Skin epidermis (tissue), 12 donors: ENCODE data around the gene CRKL.
"Not testable (repeated sequence)": the region's sequence is repeated elsewhere in the genome, so short reads cannot be mapped to it uniquely, and the experiment has no call there.

Experiments used
- H3K27ac ChIP-seq, 21 experiments: fragments of 200-600 bp; sonication (generic) in 11 of 21; one replicate each; pipeline ENCODE4 v1.5.0; 2020; ENCODE audit warnings: mild to moderate bottlenecking in 3 of 21, inconsistent platforms in 2 of 21, moderate library complexity in 2 of 21
- H3K4me3 ChIP-seq, 7 experiments: fragments of 200-600 bp; sonication (generic) in 2 of 7; one replicate each; pipeline ENCODE4 v1.5.0; 2020; ENCODE audit warnings: inconsistent platforms in 2 of 7, mild to moderate bottlenecking in 2 of 7, moderate library complexity in 1 of 7

CRKL gene

DNA sequence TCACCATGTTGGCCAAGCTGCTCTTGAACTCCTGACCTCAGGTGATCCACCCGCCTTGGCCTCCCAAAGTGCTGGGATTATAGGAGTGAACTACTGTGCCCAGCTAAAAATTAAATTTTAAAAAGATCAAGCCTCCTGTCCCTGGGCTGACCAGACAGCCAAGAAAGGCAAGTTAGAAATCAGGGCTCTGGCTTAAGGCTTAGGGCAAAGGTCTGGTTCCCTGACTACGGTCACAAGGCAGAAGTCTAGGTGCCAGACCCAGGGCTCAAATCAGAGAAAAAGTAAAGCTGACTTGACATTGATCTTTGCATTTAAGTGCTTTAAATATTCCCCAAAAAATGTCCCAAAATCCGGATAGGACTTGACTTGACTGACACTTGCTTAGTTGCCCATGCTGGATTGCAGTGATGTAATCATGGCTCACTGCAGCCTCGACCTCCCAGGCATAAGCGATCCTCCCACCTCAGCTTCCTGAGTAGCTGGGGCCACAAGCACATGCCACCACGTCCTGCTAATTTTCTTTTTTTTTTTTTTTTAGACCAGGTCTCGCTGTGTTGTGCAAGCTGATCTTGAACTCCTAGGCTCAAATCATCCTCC, 17.3 kb upstream of the CRKL start:
- Histone ChIP-seq H3K27ac (no peak overlapping the region), H3K4me3 (no peak overlapping the region)

DNA sequence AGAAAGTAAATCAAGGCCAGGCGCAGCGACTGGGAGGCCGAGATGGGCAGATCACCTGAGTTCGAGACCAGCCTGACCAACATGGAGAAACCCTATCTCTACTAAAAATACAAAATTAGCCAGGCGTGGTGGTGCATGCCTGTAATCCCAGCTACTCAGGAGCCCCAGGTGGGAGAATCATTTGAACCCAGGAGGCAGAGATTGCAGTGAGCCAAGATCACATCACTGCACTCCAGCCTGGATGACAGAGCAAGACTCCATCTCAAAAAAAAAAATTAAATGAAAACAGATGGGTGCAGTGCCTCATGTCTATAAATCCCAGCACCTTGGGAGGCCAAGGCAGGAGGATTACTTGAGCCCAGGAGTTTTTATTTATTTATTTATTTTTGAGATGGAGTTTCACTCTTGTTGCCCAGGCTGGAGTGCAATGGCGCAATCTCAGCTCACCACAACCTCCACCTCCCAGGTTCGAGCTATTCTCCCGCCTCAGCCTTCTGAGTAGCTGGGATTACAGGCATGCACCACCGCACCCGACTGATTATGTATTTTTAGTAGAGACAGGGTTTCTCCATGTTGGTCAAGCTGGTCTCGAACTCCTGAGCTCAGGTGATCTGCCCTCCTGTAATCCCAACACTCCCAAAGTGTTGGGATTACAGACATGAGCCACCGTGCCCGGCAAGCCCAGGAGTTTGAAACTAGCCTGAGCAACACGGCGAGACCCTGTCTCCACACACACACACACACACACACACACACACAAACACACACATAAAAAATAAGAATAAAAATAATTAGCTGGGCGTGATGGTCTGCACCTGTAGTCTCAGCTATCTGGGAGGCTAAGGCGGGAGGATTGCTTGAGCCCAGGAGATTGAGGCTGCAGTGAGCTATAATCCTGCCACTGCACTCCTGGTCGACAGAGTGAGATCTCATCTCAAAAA, 15.8 kb upstream of the CRKL start:
- not testable (repeated sequence) for H3K27ac ChIP-seq, H3K4me3 ChIP-seq

DNA sequence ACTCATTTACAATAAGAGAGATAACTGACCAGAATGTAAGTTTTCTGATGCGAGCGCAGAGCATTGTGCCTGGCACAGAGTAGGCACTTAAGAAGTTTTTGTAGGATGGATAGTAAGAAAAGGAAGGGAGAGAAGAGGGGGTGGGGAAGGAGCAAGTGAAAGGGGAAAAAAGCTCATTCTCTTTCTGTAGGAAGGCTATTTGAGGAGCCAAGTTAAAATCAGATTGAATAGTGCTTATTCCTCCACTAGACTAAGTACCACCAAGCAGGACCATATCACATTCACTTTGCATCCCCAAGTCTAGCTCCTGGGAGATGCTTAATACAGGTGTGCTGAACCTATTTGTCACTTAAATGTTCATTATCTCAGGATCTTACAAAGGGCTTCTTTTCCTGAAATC, 14.1 kb upstream of the CRKL start:
- Histone ChIP-seq H3K4me3 (no peak overlapping the region), H3K27ac (no peak overlapping the region)

DNA sequence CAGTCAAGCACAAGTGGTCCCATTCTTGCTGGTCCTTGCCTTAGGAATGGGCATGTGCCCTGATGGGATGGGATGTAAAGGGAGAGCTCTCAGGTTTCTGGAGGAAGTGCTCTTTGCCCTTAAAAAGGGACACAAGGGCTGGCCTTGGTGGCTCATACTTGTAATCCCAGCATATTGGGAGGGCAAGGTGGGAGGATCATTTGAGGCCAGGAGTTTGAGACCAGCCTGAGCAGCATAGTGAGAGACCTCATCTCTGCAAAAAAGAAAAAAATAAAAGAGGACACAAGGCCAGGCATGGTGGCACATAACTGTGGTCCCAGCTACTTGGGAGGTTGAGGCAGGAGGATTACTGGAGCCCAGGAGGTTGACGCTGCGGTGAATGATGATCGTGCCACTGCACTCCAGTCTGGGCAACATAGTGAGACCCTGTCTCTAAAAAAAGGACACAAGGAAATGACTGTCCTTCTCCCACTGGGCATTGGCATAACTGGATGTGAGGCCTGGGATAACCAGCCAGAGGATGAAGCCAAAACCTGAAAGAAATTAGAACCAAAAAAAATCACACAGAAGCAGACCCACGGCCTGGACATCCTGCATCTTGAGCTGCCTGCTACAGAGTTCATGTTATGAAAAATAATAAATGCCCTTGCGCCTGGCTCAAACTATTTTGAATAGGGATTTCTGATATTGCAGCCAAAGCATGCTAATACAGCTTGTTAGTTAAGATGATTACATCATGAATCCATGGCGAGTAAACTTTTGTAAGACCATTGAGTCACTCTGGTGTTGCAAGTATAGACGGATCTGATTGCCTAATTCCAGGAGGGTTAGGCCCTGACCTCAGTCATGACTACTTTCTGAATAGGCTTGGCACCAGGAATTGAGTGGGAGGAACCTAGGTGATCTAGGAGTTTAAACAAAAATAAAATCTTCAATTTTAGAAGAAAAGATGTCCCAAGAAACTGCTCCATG, 12.9 kb upstream of the CRKL start:
- Histone ChIP-seq H3K4me3 (no peak overlapping the region), H3K27ac (peak overlapping the region in 11 of 21 experiments; percentile 19 to 69 (median 39))

DNA sequence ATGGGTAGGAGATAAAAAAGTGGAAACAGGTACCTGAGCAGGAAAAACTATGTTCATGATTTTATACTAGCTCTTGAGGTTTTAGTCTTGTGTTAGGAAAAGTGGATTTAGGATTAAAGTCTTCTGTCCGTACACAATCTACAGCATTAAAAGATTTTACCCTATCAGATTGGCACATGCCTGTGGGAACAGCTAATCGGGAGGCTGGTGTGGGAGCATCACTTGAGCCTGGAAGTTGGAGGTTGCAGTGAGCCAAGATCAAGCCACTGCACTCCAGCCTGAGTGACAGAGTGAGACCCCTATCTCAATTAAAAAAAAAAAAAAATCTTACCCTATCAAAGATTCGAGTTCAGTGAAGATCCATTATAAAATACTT, 12.2 kb upstream of the CRKL start:
- H3K27ac ChIP-seq, result peak overlapping the region in 9 of 21 experiments; percentile 31 to 69 (median 50)
- no peak overlapping the region for H3K4me3 ChIP-seq

DNA sequence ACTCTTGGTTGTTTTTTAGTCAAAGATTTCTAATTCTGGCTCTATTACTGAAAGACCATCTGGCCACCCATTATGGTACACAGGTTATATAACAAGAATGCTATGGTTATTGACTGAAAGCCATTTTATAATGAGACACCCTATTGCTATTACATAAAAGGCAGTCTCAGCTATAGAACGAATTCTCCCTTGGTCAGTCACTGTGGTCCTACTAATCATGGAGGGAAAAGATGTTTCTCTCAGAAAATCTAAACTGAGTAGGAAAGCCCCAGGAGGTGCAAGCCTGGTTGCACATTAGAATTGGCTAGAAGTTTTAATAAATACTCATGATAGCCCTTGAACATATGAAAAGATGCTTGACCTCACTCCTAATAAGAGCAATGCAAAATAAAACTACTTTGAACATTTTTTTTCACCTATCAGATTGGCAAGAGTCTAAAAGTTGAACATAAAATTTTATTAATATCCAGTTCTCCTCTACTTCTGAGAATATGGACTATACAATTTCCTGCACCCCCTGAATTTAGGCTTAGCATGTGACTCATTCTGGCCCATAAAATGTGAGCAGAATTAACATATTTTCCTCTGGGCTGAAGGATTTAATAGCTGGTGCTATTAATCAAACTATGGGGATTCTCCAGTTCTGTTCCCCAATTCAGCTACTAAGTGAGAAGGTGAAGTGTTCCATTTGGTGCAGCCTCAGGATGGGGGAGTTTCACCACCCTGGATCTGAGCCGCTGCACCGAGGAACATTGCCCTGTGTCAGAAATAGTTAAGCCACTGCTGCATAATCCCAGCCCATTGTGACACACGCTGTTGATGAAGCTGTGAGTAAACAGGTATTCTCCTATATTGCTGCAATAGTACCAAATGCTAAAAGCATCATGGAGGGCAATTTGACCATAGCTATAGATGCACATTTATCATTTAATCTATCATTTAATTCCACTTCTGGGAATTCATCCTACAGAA, 11.5 kb upstream of the CRKL start:
- peak overlapping the region in 8 of 21 experiments; percentile 34 to 69 (median 52) for H3K27ac ChIP-seq
- no peak overlapping the region for H3K4me3 ChIP-seq

DNA sequence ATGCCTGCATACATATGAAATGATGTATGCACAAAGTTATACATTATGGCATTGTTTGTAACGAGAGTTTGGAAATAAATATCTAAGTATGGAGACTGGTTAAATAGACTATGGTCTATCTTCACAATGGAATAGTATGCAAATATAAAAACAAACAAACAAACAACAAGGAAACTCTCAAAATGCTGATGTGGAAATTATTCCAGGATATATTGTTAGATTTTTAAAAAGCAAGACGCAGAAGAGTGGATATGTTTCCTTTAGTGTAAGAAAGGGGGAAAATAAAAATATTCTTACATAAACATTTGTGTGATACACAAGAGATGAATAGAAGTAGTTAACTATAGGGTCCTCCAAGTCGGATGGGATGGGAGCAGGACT, 10.8 kb upstream of the CRKL start:
- Histone ChIP-seq H3K27ac (no peak overlapping the region), H3K4me3 (no peak overlapping the region)

DNA sequence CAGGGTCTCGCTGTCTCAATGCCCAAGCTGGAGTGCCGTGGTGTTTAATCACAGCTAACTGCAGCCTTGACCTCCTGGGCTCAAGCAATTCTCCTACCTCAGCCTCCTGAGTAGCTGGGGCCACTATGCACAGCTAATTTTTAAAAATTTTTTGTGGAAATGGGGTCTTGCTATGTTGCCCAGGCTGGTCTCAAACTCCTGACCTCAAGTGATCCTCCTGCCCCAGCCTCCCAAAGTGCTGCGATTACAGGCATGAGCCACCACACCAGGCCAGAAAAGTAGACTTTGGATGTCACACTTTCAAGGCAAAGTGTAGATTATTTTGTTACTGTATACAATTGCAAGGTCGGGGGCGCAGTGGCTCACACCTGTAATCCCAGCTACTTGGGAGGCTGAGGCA, 8.5 kb upstream of the CRKL start:
- not testable (repeated sequence) for H3K27ac ChIP-seq, H3K4me3 ChIP-seq

DNA sequence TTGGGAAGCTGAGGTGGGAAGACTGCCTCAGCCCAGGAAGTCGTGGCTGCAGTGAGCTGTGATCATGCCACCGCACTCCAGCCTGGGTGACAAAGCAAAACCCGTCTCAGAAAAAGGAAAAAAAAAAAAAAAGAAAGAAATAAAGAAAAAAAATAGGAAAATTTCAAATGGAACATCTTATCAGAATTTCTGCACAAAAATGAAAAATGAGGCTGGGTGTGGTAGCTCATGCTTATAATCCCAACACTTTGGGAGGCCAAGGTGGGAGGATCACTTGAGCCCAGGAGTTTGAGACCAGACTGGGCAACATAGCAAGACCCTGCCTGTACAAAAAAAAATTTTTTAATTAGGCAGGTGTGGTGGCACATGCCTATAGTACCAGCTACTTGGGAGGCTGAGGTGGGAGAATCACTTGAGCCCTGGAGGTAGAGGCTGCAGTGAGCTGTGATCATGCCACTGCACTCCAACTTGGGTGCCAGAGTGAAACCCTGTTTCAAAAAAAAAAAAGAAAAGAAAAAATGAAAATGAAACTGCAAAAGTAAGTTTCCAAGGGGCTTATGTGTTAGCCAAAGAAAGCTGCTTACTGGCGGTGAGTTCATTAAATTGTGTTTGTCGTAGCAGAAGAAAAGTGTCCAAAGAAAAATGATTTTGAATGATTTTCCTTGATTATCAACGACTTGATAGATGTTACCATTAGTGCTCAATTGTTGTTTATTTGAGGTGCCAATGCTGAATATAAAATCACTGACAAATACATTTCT, 7.5 kb upstream of the CRKL start:
- no peak overlapping the region for H3K27ac ChIP-seq
- H3K4me3 ChIP-seq, result no peak overlapping the region

DNA sequence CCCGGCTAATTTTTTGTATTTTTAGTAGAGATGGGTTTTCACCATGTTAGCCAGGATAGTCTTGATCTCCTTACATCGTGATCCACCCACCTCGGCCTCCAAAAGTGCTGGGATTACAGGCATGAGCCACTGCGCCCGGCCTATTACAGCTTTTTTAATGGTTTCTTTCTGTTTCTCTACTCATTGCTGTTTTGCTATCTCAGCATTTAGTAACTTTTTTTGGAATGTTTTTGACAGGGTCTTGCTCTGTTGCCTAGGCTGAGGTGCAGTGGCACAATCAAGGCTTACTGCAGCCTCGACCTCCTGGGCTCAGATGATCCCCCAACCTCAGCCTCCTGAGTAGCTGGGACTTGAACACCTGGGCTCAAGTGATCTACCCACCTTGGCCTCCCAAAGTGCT, 4.7 kb upstream of the CRKL start:
- no peak overlapping the region for H3K4me3 ChIP-seq
- H3K27ac ChIP-seq, result no peak overlapping the region

DNA sequence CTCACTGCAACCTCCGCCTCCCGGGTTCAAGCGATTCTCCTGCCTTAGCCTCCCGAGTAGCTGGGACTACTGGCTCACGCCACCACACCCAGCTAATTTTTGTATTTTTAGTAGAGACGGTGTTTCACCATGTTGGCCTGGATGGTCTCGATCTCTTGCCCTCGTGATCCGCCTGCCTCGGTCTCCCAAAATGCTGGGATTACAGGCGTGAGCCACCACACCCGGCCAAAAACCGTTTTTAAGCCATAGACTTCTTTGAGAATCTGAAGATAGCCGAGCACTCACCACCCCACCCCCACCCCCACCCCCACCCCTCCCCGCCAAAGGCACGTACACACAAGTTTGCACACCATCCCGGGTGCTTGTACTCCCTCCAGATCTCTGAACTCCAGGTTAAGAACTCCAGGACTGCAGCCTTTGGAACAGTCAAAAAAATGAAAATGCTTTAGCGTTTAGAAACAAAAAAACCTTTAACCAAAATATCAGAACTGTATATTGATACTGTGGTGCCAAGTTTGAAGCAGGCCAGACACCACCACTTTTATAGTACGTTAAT, 1.5 kb downstream of the CRKL start:
- Histone ChIP-seq H3K27ac (peak overlapping the region in 17 of 21 experiments; percentile 9 to 100 (median 96)), H3K4me3 (peak overlapping the region; percentile 52 to 100 (median 93))

DNA sequence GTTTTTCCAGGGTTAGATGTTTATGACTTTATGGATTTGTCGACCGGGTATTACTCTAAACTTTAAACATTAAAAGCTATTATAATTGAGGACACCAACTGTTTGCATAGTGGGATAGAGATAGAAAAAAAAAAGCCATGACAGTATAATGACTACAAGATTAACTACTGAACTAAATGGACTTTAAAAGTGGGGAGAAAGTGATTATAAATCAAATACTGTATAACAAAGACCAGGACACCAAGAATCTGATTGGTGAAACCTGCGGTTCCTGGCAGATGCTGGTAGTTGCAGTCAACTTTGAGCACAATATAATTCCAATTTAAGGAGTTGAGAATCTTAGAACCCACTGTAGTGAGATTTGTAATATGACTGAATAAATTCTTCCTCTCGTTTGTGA, 2.5 kb downstream of the CRKL start:
- Histone ChIP-seq H3K4me3 (peak overlapping the region; percentile 52 to 100 (median 93)), H3K27ac (peak overlapping the region in 9 of 21 experiments; percentile 14 to 98 (median 94))

DNA sequence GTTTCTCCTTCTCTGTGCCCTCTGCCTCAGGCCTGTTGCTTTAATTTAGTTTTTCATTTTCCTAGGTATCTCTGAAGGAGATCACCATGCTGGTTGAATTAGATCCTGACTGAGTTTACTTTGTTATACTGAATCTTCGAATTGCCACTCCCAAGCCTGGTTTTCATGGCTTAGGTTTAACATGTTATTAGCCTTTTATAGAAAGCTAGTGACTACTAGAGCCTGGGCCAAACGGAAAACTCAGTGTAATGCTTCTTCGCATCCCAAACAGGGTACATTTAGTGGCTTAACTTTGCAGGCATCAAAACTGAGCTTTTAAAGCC, 3.6 kb downstream of the CRKL start:
- Histone ChIP-seq H3K4me3 (peak overlapping the region in 6 of 7 experiments; percentile 52 to 100 (median 95)), H3K27ac (peak overlapping the region in 5 of 21 experiments; percentile 9 to 95 (median 49))

DNA sequence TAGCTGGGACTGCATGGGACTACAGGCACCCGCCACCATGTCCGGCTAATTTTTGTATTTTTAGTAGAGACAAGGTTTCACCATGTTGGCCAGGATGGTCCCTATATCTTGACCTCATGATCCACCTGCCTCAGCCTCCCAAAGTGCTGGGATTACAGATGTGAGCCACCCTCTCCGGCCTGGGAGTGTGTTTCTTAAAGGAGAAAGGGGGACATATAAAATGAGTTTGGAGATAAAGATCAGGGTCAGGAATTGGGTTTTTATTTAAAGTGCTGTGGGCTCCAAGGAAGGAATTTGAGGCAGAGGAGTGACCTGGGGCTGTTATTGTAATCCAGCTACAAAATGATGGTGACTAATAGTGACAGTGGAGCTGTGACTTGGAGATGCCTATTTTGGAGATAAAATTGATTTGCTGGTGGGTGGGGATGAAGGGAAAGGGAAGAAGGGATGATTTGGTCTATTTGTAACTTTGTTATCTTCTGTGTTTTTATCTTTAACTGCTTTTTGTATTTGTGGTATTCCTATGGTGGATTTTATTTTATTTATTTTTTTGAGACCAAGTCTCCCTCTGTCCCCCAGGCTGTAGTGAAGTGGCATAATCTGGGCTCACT, 5.0 kb downstream of the CRKL start:
- Histone ChIP-seq H3K4me3 (no peak overlapping the region), H3K27ac (no peak overlapping the region)

DNA sequence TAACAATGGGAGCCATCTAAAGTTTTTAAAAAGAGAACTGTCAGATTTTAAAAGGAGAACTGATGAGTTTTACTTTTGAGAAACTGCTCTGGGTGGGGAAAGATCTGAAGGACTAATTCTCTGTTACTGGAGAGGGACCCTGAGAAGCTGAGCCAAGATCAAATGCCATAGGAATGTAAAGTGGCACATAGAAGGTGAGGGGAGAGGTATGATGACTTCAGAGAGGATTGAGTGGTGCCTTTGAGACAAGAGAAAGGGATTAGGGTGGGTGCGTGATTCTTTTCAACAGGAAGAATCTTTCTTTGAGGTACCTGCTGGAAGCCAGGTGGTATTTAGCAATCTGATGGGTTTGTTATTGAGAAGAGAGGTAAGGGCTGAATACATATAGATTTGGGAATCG, 9.0 kb downstream of the CRKL start:
- H3K4me3 ChIP-seq, result no peak overlapping the region
- no peak overlapping the region for H3K27ac ChIP-seq

DNA sequence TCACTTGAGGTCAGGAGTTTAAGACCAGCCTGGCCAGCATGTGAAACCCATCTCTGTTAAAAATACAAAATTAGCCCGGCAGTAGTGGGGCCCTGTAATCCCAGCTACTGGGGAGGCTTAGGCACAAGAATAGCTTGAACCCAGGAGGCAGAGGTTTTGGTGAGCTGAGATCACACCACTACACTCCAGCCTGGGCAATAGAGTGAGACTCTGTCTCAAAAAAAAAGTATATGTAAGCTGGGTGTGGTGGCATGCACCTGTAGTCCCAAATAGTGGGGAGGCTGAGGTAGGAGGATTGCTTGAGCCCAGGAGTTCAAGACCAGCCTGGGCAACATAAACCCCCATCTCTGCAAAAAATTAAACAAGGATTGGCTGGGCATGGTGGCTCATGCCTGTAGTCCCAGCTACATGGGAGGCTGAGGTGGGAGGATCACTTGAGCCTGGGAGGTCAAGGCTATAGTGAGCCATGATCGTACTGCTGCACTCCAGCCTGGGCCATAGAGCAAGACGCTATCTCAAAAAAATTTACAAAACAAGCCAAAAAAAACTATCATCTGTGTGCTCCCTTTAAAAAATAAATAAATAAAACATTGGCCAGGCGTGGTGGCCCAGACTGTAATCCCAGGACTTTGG, 10.8 kb downstream of the CRKL start:
- H3K4me3 ChIP-seq, result no peak overlapping the region
- no peak overlapping the region for H3K27ac ChIP-seq

DNA sequence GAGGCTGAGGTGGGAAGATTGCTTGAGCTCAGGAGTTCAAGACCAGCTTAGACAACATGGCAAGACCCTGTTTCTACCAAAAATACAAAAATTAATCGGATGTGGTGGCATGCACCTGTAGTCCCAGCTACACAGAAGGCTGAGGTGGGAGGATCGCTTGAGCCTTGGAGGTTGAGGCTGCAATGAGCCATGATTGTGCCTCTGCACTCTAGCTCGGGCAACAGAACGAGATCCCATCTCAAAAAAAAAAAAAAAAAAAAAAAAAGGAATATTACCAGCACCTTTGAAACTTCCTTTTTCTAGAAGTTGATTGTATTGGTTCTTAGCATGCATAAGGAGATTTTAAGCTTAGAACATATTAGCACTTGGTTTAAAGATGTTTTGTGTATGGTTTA, 11.4 kb downstream of the CRKL start:
- Histone ChIP-seq H3K4me3 (no peak overlapping the region), H3K27ac (no peak overlapping the region)
